Measurements from ENCODE around the gene FBXO41.

FBXO41 gene

GRCh38 chr2:73295751-73296400 is 11.6 kb upstream of the FBXO41 start:
- POLR2A ChIA-PET, result no interaction called here
- peaks cover 4% of the 10 kb centered on the region; the same call in 1 of the 2 replicates for H3K4me1 ChIP-seq (ENCODE audit: control insufficient read depth, insufficient read depth, low read length)
- CTCF ChIA-PET, result no interaction called here
- H3K36me3 ChIP-seq (ENCODE audit: control insufficient read depth in 2 of 2, insufficient read depth in 1 of 2, low read length in 2 of 2), result no peaks in the 10 kb centered on the region
- H3K27ac ChIP-seq (ENCODE audit: extremely low read depth, low read depth, low read length), result no peak overlapping the region
- TF ChIP-seq ZNF394 (tag by site-specific recombination; IDR thresholded peaks at IDR 0.05; ENCODE audit: borderline replicate concordance) (no peak), EGR2 (tag by site-specific recombination; IDR thresholded peaks at IDR 0.05; ENCODE audit: low read depth) (peak; percentile 54; the same call in 1 of the 2 replicates), ZIC2 (tag by site-specific recombination; IDR thresholded peaks at IDR 0.05) (0 out of 2 replicates have a peak, but pooled peaks have one; percentile 29), ZFHX2 (tag by site-specific recombination; conservative IDR thresholded peaks at IDR 0.05) (peak; percentile 64)
- TF ChIP-seq, protein P1, sequence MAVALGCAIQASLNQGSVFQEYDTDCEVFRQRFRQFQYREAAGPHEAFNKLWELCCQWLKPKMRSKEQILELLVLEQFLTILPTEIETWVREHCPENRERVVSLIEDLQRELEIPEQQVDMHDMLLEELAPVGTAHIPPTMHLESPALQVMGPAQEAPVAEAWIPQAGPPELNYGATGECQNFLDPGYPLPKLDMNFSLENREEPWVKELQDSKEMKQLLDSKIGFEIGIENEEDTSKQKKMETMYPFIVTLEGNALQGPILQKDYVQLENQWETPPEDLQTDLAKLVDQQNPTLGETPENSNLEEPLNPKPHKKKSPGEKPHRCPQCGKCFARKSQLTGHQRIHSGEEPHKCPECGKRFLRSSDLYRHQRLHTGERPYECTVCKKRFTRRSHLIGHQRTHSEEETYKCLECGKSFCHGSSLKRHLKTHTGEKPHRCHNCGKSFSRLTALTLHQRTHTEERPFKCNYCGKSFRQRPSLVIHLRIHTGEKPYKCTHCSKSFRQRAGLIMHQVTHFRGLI (tag by site-specific recombination; IDR thresholded peaks at IDR 0.05), result no peak
- no peaks in the 10 kb centered on the region for H3K9me3 ChIP-seq (ENCODE audit: control insufficient read depth, insufficient read depth, low read depth, low read length)
- H3K4me3 ChIP-seq (ENCODE audit: low read depth, low read length), result no peak overlapping the region

DNA sequence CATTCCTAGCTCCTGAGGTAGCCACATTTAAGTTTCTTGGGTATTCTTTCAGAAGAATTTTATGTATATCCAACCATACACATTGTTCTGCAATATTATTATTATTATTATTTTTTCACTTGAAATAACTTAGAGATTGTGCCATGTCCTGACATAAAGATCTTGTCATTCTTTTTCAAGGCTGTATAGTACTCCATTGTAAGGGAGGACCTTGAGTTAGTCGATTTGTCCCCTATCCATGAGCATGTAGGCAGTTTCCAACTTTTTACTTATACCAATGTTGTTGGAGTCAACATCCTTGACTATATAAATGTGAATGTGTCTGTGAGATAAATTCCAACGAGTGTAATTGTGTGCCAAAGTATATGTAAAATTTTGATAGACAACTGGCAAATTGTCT is 10.0 kb upstream of the FBXO41 start:
- H3K27ac ChIP-seq (ENCODE audit: extremely low read depth, low read depth, low read length), result no peak overlapping the region
- CTCF ChIA-PET, result interaction anchor here (0.5 to 1.3 kb wide), 2 partner anchors 15 to 486 kb away, joined by 4 read pairs; no protein-coding TSS in a partner anchor
- TF ChIP-seq, protein P2, sequence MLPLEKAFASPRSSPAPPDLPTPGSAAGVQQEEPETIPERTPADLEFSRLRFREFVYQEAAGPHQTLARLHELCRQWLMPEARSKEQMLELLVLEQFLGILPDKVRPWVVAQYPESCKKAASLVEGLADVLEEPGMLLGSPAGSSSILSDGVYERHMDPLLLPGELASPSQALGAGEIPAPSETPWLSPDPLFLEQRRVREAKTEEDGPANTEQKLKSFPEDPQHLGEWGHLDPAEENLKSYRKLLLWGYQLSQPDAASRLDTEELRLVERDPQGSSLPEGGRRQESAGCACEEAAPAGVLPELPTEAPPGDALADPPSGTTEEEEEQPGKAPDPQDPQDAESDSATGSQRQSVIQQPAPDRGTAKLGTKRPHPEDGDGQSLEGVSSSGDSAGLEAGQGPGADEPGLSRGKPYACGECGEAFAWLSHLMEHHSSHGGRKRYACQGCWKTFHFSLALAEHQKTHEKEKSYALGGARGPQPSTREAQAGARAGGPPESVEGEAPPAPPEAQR (tag by site-specific recombination; IDR thresholded peaks at IDR 0.05), result no peak
- TF ChIP-seq KLF7 (tag by site-specific recombination; IDR thresholded peaks at IDR 0.05; ENCODE audit: borderline replicate concordance), result no peak
- no peak for TF ChIP-seq ZNF274 (IDR thresholded peaks at IDR 0.05; ENCODE audit: low read length)
- TF ChIP-seq ZNF274 (tag by site-specific recombination; IDR thresholded peaks at IDR 0.05; ENCODE audit: borderline replicate concordance), result no peak
- no peak for TF ChIP-seq TRIM28 (IDR thresholded peaks at IDR 0.05; ENCODE audit: borderline replicate concordance, low read length)
- TF ChIP-seq, protein P3, sequence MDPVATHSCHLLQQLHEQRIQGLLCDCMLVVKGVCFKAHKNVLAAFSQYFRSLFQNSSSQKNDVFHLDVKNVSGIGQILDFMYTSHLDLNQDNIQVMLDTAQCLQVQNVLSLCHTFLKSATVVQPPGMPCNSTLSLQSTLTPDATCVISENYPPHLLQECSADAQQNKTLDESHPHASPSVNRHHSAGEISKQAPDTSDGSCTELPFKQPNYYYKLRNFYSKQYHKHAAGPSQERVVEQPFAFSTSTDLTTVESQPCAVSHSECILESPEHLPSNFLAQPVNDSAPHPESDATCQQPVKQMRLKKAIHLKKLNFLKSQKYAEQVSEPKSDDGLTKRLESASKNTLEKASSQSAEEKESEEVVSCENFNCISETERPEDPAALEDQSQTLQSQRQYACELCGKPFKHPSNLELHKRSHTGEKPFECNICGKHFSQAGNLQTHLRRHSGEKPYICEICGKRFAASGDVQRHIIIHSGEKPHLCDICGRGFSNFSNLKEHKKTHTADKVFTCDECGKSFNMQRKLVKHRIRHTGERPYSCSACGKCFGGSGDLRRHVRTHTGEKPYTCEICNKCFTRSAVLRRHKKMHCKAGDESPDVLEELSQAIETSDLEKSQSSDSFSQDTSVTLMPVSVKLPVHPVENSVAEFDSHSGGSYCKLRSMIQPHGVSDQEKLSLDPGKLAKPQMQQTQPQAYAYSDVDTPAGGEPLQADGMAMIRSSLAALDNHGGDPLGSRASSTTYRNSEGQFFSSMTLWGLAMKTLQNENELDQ (tag by site-specific recombination; IDR thresholded peaks at IDR 0.05; ENCODE audit: low read depth), result no peak

DNA sequence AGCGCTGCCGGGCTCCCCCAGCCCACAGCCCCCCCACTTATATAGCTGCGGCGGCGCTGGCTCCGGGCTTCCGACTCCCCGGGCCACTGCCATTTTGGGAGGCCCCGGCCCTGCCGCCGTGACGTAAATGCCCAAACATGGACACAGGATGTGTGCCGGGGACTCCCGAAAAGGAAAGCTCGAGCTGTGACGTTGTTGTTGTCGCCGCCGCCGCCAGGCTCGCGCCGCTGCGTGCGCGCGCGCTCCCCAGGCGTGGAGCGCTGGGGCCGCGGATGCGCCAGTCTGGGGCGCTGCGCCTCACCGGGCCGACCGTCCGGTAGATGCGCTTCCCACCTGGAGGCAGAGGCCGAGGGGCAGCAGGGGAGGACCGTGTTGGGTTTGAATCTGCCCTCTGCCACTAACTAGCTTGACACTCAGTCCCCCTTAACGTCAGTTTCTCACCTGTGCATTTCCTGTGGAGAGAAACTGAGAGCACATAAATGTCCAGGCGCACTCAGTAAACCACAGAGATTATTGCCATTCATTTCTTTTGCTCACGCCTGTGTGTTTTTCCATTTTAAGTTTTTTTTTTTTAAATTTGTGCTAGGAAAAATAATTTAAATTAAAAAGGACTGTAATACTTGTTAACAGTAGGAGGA is 9.4 kb upstream of the FBXO41 start, which contains the start of gene EGR4:
EGR4 (minus strand) TSS at position 15 of the 638 bp plus-strand sequence. CDS start 231 bp downstream, outside the sequence.
- Histone ChIP-seq H3K36me3 (ENCODE audit: control insufficient read depth in 2 of 2, insufficient read depth in 1 of 2, low read length in 2 of 2) (no peaks in the 10 kb centered on the region), H3K9me3 (ENCODE audit: control insufficient read depth, insufficient read depth, low read depth, low read length) (no peaks in the 10 kb centered on the region), H3K4me1 (ENCODE audit: control insufficient read depth, insufficient read depth, low read length) (peaks cover 4% of the 10 kb centered on the region; the same call in 1 of the 2 replicates), H3K27ac (ENCODE audit: extremely low read depth, low read depth, low read length) (no peak within 1 kb of the TSS), H3K4me3 (ENCODE audit: low read depth, low read length) (peak within 1 kb of the TSS; percentile 47)
- ChIA-PET CTCF (interaction anchor here (0.5 to 1.5 kb wide), 2 partner anchors 23 to 487 kb away, joined by 3 to 4 read pairs; no protein-coding TSS in a partner anchor), POLR2A (interaction anchor here (0.6 kb wide), 1 partner anchor 60 kb away, joined by 3 read pairs; the partner anchor contains the start of gene PRADC1)
- TF ChIP-seq ZBTB6 (tag by site-specific recombination; IDR thresholded peaks at IDR 0.05) (no peak), ZNF600 (tag by site-specific recombination; IDR thresholded peaks at IDR 0.05) (no peak), ZNF629 (tag by site-specific recombination; IDR thresholded peaks at IDR 0.05) (peak; percentile 84), ZBTB17 (tag by site-specific recombination; IDR thresholded peaks at IDR 0.05) (0 out of 2 replicates have a peak, but pooled peaks have one; percentile 38)
- TF ChIP-seq, protein P4, sequence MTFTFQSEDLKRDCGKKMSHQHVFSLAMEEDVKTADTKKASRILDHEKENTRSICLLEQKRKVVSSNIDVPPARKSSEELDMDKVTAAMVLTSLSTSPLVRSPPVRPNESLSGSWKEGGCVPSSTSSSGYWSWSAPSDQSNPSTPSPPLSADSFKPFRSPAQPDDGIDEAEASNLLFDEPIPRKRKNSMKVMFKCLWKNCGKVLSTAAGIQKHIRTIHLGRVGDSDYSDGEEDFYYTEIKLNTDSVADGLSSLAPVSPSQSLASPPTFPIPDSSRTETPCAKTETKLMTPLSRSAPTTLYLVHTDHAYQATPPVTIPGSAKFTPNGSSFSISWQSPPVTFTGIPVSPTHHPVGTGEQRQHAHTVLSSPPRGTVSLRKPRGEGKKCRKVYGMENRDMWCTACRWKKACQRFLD (tag by site-specific recombination; IDR thresholded peaks at IDR 0.05), result no peak
- TF ChIP-seq, protein P5, sequence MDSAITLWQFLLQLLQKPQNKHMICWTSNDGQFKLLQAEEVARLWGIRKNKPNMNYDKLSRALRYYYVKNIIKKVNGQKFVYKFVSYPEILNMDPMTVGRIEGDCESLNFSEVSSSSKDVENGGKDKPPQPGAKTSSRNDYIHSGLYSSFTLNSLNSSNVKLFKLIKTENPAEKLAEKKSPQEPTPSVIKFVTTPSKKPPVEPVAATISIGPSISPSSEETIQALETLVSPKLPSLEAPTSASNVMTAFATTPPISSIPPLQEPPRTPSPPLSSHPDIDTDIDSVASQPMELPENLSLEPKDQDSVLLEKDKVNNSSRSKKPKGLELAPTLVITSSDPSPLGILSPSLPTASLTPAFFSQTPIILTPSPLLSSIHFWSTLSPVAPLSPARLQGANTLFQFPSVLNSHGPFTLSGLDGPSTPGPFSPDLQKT (IDR thresholded peaks at IDR 0.05; ENCODE audit: borderline replicate concordance, low read depth, low read length), result peak; percentile 87; the same call in 1 of the 2 replicates
- TF ChIP-seq, protein P6, sequence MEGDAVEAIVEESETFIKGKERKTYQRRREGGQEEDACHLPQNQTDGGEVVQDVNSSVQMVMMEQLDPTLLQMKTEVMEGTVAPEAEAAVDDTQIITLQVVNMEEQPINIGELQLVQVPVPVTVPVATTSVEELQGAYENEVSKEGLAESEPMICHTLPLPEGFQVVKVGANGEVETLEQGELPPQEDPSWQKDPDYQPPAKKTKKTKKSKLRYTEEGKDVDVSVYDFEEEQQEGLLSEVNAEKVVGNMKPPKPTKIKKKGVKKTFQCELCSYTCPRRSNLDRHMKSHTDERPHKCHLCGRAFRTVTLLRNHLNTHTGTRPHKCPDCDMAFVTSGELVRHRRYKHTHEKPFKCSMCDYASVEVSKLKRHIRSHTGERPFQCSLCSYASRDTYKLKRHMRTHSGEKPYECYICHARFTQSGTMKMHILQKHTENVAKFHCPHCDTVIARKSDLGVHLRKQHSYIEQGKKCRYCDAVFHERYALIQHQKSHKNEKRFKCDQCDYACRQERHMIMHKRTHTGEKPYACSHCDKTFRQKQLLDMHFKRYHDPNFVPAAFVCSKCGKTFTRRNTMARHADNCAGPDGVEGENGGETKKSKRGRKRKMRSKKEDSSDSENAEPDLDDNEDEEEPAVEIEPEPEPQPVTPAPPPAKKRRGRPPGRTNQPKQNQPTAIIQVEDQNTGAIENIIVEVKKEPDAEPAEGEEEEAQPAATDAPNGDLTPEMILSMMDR (tag by site-specific recombination; IDR thresholded peaks at IDR 0.05), result 0 out of 2 replicates have a peak, but pooled peaks have one; percentile 10

More for the DNA sequence above, 10.0 kb upstream of the FBXO41 start:
- Histone ChIP-seq H3K4me3 (ENCODE audit: low read depth, low read length) (no peak overlapping the region), H3K36me3 (ENCODE audit: control insufficient read depth in 2 of 2, insufficient read depth in 1 of 2, low read length in 2 of 2) (no peaks in the 10 kb centered on the region), H3K9me3 (ENCODE audit: control insufficient read depth, insufficient read depth, low read depth, low read length) (no peaks in the 10 kb centered on the region), H3K4me1 (ENCODE audit: control insufficient read depth, insufficient read depth, low read length) (peaks cover 4% of the 10 kb centered on the region; the same call in 1 of the 2 replicates)
- POLR2A ChIA-PET, result no interaction called here

Data from HEK293 (cell line).